ENCODE results near the gene DIP2C.
"Not testable (repeated sequence)": the region's sequence is repeated elsewhere in the genome, so short reads cannot be mapped to it uniquely, and the experiment has no call there.

The DIP2C gene

DNA sequence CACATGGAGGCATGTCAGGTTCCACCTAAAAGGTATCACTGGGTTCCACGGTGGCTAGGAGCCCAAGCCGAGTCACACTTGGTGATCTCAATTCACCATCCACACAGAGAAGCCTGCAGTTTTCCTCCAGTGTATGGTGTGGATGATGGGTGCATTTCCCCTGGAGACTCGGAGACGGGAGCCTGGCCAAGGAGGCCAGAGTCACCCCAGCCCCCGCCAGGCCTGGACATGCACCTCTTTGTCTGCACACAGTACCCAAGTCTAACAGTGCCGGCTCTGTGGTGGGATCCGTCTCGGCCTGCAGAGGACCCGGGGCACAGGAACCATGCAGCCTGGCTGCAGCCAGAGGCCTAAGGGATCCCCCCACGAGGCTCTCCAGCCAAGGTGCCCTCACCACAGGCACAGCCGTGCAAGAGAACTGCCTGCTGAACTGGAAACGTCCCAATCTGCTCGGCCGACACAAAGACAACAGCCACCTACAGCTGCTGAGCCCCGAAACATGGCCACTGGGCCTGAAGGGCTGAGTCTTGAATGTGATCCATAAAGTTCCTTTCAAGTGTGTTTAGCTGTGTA is 75.2 kb downstream of the DIP2C start:
- Histone ChIP-seq H3K36me3 (ENCODE audit: control insufficient read depth, insufficient read depth, low read length) (no peaks in the 10 kb centered on the region), H3K27me3 (replicated peaks; ENCODE audit: control insufficient read depth, insufficient read depth, low read length) (peaks cover 1% of the 10 kb centered on the region; the same call in 1 of the 2 replicates), H3K4me3 (replicated peaks; ENCODE audit: low read depth, low read length) (no peak overlapping the region)
- DNase-seq (ENCODE audit: extremely low read depth, insufficient read length), result no peak
- no peak for TF ChIP-seq CTCF (IDR thresholded peaks at IDR 0.05; ENCODE audit: insufficient read depth, low read length, poor library complexity, severe bottlenecking)

- H3K4me3 ChIP-seq (replicated peaks; ENCODE audit: low read depth, low read length), result no peak overlapping the region
- no peak for TF ChIP-seq CTCF (IDR thresholded peaks at IDR 0.05; ENCODE audit: insufficient read depth, low read length, poor library complexity, severe bottlenecking)
- peaks cover 1% of the 10 kb centered on the region; the same call in 1 of the 2 replicates for H3K27me3 ChIP-seq (replicated peaks; ENCODE audit: control insufficient read depth, insufficient read depth, low read length)
- H3K36me3 ChIP-seq (ENCODE audit: control insufficient read depth, insufficient read depth, low read length), result no peaks in the 10 kb centered on the region
- no peak for DNase-seq (ENCODE audit: extremely low read depth, insufficient read length)
Measured at GRCh38 chr10:613271-614138, 76.0 kb downstream of the DIP2C start.

GRCh38 chr10:612696-613095 is 76.8 kb downstream of the DIP2C start:
- no peak for DNase-seq (ENCODE audit: extremely low read depth, insufficient read length)
- no peaks in the 10 kb centered on the region for H3K36me3 ChIP-seq (ENCODE audit: control insufficient read depth, insufficient read depth, low read length)
- peaks cover 1% of the 10 kb centered on the region; the same call in 1 of the 2 replicates for H3K27me3 ChIP-seq (replicated peaks; ENCODE audit: control insufficient read depth, insufficient read depth, low read length)
- no peak overlapping the region for H3K4me3 ChIP-seq (replicated peaks; ENCODE audit: low read depth, low read length)
- no peak for TF ChIP-seq CTCF (IDR thresholded peaks at IDR 0.05; ENCODE audit: insufficient read depth, low read length, poor library complexity, severe bottlenecking)

DNA sequence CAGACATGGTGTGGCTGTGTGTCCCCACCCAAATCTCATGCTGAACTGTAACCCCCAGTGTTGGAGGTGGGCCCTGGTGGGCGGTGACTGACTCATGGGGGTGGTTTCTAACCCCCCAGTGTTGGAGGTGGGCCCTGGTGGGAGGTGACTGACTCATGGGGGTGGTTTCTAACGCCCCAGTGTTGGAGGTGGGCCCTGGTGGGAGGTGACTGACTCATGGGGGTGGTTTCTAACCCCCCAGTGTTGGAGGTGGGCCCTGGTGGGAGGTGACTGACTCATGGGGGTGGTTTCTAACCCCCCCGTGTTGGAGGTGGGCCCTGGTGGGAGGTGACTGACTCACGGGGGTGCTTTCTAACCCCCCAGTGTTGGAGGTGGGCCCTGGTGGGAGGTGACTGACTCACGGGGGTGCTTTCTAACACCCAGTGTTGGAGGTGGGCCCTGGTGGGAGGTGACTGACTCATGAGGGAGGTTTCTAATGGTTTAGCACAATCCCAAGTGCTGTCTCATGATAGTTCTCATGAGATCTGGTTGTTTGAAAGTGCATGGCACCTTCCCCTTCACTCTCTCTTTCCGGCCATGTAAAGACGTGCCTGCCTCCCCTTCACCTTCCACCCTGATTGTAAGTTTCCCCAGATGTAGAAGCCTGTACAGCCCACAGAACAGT is 78.7 kb downstream of the DIP2C start:
- DNase-seq (ENCODE audit: extremely low read depth, insufficient read length); H3K27me3 ChIP-seq (replicated peaks; ENCODE audit: control insufficient read depth, insufficient read depth, low read length); H3K4me3 ChIP-seq (replicated peaks; ENCODE audit: low read depth, low read length); H3K36me3 ChIP-seq (ENCODE audit: control insufficient read depth, insufficient read depth, low read length): not testable (repeated sequence)

DNA sequence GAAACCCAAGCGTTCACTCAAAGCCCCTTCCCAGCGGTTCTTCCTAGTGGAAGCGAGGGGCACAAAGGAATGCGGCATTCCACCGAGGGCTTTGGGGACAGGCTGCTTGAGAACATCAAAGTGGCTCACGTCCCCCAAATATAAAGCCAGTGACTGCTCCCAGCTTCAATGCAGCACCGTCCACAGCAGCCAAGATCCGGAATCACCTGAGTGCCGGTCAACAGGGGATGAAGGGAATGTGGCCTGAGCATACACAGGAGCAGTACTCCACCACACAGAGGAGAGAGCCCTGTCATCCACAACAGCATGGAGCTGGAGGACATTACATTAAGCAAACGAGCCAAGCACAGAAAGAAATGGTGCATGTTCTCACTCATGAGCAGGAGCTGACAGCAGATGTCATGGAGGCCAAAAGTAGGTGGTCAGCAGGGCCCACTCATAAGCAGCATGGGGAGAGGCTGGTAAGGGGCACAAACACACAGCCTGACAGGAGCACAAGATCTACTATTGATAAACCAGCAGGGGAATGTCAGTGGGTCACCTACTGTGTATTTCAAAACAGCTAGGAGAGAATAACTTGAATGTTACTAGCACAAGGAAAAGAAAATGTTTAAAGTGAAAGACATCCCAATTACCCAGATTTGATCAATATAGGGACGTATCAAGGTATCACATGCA is 79.5 kb downstream of the DIP2C start:
- Histone ChIP-seq H3K36me3 (ENCODE audit: control insufficient read depth, insufficient read depth, low read length) (no peaks in the 10 kb centered on the region), H3K27me3 (replicated peaks; ENCODE audit: control insufficient read depth, insufficient read depth, low read length) (no peaks in the 10 kb centered on the region; the same call in 1 of the 2 replicates), H3K4me3 (replicated peaks; ENCODE audit: low read depth, low read length) (no peak overlapping the region)
- no peak for DNase-seq (ENCODE audit: extremely low read depth, insufficient read length)
- no peak for TF ChIP-seq CTCF (IDR thresholded peaks at IDR 0.05; ENCODE audit: insufficient read depth, low read length, poor library complexity, severe bottlenecking)
